Stimulated activated CD8-positive, alpha-beta memory T cell treated with anti-CD3 and anti-CD28 coated beads, Interleukin-4, amount 100 ng/mL, for 24 hours (primary cell): ENCODE measurements around the gene MS4A18.
"Not testable (repeated sequence)": the region's sequence is repeated elsewhere in the genome, so short reads cannot be mapped to it uniquely, and the experiment has no call there.

ENCODE experiments used
- DNase-seq: peaks from one replicate; pipeline ENCODE4 v3.0.0-alpha.2; 2020; ENCODE audit warnings: low read depth

MS4A18 gene

DNA sequence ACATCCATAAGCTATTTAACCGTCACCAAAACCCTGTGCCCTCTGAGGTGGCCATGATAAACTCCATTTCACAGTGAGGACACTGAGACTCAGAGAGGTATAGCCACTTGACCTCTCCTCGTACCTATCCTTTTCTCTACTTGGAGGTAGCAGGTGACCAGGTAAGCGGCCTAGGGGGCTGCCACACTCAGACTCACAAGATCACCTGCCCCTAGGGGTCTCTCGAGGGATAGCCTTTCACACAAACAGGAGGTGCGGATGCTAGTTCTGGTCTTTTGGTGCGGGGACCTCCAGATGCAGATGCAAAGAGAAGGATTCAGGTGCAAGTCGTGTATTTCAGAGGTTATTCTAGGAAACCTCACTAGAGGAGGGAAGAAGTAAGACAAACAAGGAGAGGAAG is 14.6 kb downstream of the MS4A18 start:
- DNase-seq = no peak

DNA sequence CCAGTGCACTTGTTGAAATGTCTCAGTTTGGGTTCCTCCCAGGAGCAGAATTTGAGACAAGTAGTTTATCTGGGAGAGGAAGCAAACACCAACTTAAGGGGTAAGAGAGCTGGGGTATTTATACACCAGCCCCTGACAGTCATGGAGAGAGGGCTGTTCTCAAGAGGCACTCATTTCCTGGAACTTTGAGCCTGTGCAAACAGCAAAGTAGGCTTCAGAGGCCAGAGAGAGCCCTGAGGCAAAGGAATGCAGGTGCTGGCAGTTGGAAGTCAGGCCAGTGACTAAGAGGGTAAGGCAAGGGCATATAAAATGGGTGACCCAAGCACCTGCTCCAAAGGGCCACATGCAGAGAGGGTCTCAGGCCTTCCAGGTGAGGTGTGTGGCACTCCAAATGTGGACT is 16.1 kb downstream of the MS4A18 start:
- DNase-seq = no peak

DNA sequence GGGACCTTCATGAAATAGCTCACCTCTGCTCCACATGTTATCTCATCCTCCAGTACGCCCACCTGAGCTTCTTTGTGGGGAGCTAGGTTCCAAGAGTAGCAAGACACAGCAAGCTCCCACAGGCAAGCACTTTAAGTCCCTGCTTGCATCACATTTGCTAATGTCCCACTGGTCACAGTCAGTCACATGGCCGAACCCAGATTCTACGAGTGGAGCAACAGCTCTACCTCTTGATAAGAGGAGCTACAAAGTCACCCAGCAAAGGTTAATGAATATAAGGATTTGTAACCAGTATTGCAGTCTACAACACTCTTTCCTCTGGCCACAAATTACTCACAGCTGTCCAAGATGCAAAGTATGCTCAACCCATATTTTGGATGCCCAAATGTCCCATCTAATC is 16.9 kb downstream of the MS4A18 start:
- no peak for DNase-seq

DNA sequence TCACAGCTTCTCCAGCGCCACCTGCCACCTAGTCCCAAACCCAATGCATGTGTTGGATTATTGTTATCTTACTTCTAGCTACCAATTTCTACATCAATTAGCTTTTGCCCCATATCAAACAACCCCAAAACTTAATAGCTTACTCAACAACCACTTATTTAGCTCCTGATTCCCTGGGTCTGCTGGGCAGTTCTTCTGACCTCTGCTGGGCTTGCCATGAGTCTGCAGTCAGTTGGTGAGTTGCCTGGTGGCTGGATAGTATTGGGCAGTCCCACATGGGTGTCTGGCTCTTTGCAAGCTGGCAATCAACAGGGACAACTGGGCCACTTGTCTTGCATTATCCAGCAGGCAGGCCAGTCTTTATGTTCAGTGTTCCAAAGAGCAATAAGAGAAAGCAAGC is 18.5 kb downstream of the MS4A18 start:
- no peak for DNase-seq

DNA sequence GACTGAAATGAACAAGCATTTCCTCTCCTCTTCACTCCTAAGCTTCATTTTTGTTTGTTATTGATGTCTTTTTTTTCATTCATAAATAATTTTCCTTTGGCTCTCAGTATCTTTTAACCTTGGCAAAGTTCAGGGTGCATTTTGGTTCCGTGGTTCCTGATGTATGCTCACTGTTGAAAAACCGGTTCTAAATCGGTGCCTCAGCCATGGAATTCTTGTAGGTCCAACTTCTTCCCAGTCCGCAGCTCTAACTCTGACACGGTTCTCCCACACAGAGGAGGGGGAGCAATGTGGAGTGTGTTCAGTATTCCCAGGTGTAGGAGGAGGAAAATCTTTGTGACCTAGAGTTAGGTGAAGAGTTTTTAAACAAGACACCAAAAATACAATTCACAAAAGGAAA is 19.6 kb downstream of the MS4A18 start:
- no peak for DNase-seq

DNA sequence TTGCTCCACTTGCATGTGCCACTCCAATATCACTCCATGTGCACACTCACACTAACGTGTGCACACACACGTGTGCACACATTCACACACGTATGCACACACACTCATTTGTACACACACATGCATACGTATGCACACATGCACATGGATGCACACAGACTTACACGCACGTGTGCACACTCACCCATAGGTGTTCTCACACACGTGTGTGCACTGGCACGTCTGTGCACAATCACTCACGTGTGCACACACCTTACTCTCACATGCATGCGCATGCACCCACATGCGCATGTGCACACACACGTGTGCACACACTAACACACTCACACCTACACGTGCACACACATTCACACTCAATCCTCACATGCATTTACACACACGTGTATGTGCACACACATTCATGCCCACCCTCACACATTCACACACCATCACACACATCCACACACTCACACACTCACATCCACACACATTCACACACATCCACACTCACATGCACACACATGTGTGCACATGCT is 22.9 kb downstream of the MS4A18 start:
- DNase-seq = no peak

DNA sequence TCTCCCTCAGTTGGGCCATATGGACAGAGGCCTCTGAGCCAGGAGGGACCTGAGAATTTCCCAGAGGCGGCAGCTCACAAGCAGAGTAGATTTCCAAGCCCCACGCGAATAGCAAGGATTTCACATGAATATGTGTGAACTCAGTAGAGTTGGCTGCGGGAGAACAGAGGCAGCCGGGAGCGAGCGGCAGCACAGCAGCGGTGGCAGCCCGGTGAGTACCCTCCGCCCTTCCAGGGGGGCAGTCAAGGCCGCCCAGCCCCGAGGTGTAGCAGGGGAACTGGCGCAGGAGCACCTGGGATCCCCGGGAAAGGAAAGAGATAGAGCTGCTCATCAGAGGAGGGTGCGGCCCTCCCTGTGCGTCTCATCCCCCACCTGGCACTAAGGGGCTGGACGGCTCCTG is 23.7 kb downstream of the MS4A18 start:
- DNase-seq = no peak

DNA sequence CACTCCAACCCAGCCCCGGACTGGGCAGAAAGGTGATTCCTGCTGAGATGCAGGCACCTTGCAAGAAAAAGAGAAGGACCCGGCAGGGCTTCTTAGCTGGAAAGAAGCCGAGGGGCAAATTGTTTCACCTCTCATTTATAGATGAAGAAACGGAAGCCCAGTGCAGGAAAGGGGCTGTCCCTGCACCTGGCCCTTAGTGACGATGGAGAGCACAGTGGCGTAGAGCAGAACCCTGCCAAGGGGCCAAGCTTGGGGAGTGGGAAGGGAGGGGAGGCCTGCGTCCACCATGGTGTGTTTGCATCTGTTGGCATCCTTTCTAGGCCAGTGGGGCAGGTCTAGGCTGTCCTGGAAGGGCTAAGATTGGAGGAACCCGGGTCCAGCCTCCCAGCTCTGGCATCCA is 24.3 kb downstream of the MS4A18 start:
- no peak for DNase-seq

DNA sequence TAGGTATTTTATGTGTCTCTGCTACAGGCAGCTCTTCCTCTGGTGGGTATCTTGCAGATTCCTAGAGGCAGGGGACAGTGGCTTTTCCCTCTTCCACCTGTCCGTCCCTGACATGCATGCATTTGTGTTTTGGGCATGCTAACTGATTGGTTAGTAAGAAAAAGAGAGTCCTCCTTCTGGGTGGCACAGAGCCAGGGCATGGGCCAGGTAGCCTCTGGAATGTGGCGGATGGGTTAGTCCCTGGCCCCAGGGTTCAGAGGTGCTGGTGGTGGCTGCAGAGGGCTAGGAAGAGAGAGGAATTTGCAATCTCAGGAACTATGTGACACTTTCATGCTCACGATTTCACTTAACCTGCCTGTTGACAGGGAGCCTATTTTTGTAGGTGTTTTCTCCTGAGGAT is 26.4 kb downstream of the MS4A18 start:
- no peak for DNase-seq

DNA sequence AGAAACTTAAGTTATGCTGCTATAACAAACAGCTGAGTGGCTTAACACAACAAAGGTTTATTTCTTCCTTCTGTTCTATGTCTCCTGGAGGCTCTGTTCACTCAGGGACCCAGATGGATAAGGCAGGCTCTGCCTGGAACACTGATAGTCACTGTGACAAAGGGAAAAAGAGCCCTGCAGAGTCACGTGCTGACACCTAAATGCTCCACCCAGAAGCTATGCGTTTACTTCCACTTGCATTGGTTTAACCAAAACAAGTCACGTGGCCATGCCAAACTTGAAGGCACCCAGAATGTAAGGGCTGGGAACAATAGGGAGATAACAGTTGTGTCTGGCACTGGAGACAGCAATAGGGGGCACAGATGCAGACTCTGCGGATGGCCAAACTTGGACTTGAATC is 28.8 kb downstream of the MS4A18 start:
- no peak for DNase-seq

DNA sequence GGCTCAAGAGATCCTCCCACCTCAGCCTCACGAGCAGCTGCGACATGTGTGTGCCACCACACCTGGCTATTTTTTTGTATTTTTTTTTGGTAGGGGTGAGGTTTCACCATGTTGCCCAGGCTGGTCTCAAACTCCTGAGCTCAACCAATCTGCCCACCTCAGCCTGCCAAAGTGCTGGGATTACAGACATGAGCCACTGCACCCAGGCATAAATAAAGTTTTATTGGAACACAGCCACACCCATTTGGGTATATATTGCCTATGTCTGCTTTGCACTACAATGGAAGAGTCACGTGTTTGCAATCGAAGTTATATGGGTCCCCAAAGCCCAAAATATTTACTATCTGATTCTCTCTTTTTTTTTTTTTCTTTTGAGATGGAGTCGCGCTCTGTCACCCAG is 30.4 kb downstream of the MS4A18 start:
- DNase-seq = no peak

DNA sequence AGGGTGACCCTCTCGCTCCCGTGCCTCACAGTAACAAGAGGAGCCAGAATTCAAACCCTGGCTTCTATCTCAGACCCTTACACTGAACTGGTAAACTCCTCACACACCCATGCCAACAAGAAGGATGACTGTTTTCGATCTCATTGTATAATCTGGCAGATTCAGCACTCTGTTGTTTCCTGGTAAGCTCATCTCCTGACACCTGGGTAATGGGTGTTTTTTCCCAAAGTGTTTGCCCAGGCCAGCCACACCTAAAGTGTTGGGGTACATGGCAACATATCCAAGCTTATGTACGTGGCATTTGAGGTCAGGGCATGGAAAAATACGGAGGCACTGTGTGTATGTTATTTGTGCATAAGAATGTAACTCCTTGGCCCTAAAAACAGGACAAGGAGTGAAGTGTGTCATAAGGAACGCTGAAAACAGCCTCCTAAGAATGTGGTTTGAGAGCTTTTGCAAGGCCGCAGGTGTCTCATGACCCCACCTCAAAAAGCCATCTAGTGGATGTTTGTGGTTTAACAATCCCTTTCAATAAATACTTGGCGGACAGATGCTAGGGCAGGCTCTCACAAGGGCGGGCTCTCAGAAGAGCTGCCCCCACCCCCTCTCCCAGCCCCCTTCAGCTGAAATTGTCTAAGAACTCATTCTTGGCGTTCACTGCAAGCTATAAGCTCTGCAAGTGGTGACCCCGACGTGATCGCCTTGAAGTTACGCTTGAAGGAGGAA is 31.9 kb downstream of the MS4A18 start, which contains the start of gene MS4A15:
TSS of gene MS4A15 (plus strand) at position 561 of the 726 bp plus-strand sequence. CDS start 6,867 bp downstream, outside the sequence.
- no peak for DNase-seq

DNA sequence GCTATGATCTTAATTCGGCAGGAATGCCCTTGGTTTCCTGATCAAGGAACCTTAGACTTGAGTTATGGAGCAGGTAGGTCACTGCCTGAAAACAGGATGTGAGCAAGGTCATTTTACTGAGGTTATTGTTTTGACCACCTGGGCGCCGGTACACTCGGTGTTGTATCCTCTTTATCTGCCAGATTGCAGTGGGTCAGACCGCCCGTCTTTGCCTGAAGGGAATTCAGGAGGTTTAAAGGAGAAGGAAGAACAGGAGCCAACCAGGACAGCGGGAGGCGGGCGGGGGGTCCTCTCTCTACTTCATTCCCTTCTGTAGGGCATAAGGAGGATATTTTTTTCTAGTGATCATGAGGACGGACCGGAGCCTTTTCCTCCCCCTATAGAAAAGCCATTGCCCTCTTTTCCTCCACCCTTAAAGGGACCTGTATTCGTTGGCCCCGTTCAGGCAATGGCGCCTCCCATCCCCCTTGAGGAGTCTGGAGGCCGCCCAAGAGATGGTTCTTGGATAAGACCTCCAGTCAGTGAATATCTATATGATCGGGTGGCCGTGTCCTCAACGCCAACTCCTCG is 32.8 kb downstream of the MS4A18 start:
- no peak for DNase-seq

DNA sequence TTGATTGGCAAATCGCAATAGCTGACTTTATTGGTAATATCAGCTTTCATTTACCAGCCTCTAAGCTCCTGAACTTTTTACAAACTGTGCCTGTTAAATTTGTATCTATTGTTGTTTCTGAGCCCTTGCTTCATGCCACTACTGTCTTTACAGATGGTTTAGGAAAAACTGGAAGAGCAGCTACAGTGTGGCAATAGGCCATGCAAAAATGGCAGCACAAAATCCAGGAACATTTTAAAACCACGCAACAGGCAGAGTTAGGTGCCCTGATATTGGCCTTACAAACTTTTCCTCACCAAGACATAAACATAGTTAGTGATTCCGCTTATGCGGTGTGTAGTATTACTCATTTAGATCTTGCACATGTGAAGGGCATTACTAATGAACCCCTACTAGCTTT is 34.2 kb downstream of the MS4A18 start:
- not testable (repeated sequence) for DNase-seq

DNA sequence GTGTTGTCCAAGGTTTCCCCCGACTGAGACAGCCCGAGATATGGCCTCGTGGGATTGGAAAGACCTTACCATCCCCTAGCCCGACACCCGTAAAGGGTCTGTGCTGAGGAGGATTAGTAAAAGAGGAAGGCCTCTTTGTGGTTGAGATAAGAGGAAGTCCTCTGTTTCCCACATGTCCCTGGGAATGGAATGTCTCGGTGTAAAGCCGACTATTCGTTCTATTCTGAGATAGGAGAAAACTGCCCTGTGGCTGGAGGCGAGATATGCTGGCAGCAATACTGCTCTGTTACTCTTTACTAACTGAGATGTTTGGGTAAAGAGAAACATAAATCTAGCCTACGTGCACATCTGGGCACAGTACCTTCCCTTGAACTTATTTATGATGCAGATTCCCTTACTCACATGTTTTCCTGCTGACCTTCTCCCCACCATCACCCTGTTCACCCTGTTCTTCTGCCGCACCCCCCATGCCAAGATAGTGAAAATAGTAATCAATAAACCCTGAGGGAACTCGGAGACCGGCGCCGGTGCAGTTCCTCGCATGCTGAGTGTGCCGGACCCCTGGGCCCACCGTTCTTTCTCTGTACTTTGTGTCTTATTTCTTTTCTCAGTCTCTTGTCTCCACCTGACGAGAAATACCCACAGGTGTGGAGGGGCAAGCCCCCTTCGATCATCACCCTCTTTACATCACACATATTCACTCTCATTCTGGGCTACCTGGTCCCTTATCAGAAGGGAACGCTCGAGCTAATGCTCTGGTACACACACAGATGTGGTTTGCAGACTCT is 35.1 kb downstream of the MS4A18 start:
- DNase-seq = not testable (repeated sequence)

DNA sequence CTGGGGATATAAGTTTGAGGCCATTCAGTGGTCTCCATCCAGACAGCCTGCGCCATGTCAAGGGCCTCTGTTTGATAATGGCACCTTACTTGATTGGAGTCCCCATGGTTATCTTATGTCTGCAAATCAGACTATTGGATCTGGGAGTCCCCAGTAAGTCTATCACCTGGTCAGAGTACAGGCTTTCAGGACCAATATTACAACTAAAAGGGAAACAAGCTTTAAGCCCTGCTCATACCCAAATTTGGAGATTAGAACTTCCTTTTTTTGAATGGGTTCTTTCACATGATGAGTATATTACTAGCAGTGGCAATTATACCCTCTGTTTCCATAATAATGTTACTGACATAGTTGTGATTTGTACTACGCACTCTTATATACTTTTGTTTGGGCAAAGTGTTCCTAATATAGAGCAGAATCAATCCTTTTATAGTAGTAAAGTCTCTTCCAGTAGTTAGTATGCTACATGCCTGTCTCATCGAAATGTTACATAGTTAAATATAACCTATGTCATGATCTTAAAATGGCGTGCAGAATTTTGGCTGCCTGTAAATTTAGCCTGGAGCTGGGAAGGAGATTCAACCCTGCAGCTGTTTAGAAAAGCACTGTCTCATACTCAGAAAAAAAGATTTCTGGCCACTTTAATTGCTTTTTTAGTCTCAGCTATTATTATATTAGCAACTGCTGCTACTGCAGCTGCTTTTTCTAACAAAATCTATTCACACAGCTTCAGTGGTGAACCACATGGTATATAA is 37.1 kb downstream of the MS4A18 start:
- DNase-seq = no peak

DNA sequence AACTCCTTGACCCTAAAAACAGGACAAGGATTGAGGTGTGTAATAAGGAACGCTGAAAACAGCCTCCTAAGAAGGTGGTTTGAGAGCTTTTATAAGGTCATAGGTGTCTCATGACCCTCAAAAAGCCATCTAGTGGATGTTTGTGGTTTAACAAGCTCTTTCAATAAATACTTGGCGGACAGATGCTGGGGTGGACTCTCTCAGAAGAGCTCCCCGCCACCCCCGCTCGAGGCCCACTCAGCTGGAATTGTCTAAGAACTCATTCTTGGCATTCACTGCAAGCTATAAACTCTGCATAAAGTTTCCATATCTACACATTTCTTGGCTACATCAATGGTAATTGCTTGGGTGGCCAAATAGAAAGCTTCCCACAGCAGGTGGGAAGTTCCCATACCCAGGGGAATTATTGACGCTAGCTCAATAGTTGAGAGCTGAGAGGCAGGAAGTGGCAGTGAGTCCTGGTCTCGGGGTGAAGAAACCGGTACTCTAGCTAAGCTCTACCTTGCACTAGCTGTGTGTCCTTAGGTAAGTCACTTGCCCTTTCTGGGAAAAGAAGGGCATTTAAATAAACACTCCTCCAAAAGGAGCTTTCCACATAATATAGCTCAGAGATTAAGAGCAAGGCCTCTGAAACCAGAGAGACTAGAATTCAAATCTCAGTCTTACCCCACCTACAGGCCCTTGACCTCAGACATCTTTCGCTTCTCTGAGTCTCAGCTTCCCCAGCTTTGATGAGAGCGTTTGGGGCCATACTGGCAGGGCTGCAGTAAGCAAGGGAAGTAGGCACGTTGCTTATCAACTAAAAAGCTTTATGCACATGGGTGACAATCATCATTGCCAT is 38.6 kb downstream of the MS4A18 start:
- no peak for DNase-seq

DNA sequence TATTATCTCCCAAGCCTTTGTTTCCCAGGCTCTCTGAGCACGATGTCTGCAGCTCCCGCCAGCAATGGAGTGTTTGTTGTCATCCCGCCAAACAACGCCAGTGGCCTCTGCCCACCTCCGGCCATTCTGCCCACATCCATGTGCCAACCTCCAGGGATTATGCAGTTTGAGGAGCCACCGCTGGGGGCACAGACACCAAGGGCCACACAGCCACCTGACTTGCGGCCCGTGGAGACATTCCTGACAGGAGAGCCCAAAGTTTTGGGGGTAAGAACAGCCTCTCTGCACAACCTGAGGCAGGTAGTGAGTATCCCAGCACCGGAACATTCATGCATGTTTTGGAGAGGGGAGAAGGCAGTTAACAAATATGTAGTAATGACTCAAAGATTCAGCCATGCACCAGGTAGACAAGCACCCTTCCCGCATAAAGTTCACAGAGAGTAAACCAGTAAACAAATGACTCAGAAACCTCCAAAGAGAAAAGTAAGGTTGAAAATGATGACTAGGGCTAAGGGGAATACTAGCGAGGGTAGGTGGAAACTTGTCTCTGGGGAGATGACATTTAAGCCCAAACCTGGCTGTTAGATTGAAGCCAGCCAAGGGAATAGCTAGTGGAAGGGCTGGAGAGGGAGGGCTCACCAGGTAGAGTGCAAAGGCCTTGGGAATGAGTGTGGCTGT is 39.3 kb downstream of the MS4A18 start:
- DNase-seq = no peak

DNA sequence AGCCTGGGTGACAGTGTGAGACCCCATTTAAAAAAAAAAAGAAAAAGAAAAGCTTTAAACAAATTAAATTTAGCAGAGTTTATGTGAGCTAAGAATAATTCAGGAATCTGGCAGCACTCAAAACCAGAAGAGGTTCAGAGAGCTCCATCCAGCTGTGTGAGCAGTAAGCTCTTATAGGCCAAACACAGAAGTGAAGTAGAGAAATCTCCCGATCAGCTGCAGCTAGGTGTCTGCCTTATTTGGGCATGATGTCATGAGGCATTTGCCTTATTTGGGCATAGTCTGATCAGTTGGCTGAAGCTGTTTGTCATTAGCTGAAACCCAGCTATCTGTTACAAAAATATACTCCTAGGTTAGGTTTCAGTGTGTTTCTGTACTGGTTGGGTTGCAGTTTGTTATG is 40.4 kb downstream of the MS4A18 start:
- DNase-seq = no peak

DNA sequence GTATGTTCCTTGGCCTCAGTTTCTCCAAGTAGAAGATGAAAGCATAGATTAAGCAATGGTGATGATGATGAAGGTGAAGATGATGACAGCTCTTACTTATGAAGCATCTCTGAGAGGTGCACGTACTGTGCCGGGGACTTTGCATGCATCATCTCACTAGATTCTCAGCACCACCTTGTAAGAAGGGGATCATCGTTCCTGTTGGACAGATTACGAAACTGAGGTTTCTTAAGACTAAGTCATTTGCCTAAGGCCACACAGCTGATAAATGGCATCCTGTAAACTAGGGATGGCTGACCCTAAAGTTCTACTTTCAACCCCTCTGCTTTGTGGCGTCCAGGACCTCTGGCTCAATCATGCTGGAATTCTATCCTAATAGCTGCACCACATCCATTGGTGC is 40.8 kb downstream of the MS4A18 start:
- no peak for DNase-seq

DNA sequence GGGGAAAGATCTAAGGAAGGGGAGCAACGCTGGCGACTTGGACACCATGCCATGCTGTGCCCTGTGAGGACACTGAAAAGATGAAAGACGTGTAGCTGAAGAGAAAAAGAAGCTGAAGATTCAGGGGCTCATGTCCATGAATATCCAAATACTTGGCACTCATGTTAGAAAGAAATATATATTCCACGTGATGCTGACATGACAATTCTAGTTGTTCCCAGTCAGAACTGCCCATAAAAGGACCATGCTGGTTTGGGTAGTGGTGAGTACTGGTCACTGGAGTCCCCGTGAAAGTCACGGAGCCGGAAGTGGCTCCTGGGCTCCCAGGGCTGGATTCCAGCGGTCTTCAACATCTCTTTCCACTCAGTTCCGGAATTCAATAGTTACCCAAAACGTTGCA is 42.0 kb downstream of the MS4A18 start:
- no peak for DNase-seq
